Testis (tissue), 2 donors: ENCODE data around the gene SLC6A7.

ENCODE experiments used
- CTCF ChIP-seq, 3 experiments: fragments of 450-650 bp in 2 of 3; fragments of 200-600 bp in 1 of 3; sonication (generic) in 1 of 3; IDR thresholded peaks; one replicate each; pipeline ENCODE4 v1.5.1; 2016 to 2019; ENCODE audit warnings: antibody characterized with exemption in 3 of 3, mild to moderate bottlenecking in 2 of 3, moderate library complexity in 1 of 3
- POLR2A ChIP-seq: fragments of 450-650 bp; IDR thresholded peaks from one replicate; pipeline ENCODE4 v1.6.1; 2017; ENCODE audit warnings: antibody characterized with exemption, mild to moderate bottlenecking, moderate library complexity

DNA sequence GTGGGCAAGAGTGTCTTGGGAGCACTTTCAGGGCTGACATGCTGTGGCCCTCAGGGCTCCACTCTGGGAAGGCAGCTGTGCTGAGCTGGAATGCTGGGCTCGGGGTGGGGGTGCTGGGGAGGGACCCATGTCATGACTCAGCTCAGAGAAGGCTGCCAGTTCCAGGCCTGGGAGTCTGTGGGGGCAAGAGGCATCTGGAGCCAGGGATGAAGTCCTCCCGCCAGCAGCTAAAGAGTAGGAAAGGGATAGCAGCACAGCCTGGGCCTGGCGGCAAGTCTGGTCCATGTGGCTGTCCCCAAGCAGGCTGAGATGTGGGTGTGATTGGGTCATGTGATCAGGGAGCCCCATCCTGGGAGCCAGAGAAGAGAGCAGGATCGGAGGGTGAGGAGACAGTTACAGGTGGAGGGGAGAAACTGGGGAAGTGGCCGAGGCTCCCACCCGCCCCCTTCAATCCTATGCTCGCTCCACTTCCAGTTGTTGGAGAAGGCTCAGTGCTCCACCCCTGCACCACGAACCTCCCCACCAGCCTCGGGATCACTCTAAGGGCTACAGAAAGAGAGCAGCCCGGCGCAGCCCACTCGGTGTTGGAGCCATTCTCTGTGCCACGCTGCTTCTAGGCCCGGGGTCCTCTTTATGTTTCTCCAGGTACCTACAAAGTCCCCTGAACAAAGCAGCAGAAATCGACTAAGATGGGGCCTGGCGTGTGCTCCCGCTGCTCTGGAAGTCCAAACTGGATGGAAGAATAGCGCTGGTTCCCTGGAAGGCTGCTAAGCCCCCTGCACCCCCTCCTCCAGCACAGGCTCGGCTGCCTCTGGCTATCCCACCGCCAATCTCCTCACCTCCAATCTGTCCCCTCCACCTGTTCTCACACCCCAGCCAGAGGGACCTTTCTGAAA is 46.3 kb upstream of the SLC6A7 start:
- TF ChIP-seq CTCF (IDR thresholded peaks at IDR 0.05) (no peak), POLR2A (no peak)
